MG63 (cell line): ENCODE measurements around the gene LTBP2. TPM values are rescaled to one million over a fixed set of nuclear protein-coding genes. Genes with fewer than 3 reads are reported as not detected.
"Not testable (repeated sequence)": the region's sequence is repeated elsewhere in the genome, so short reads cannot be mapped to it uniquely, and the experiment has no call there.

Experiments
- DNase-seq: peaks from one replicate; pipeline ENCODE4 v3.0.0-alpha.2; 2020
- H3K27me3 ChIP-seq: fragments of 250-450 bp; sonication (Bioruptor Pico); 2 replicates; pipeline ENCODE4 v1.5.1; 2020; ENCODE audit warnings: mild to moderate bottlenecking, moderate library complexity
- H3K36me3 ChIP-seq: fragments of 250-450 bp; sonication (Bioruptor Pico); 2 replicates; pipeline ENCODE4 v1.5.1; 2020; ENCODE audit warnings: mild to moderate bottlenecking, moderate library complexity
- H3K4me3 ChIP-seq: fragments of 250-450 bp; sonication (Bioruptor Pico); 2 replicates; pipeline ENCODE4 v1.5.1; 2020; ENCODE audit warnings: mild to moderate bottlenecking, moderate library complexity
- H3K9me3 ChIP-seq: fragments of 250-450 bp; sonication (Bioruptor Pico); 2 replicates; pipeline ENCODE4 v1.5.1; 2020; ENCODE audit warnings: mild to moderate bottlenecking, moderate library complexity
- total RNA-seq: library from RNA; depleted of rRNA; stranded (reverse); fragments of >200 nt; shearing (Covaris generic); gene quantifications from 2 replicates; pipeline ENCODE4 v1.2.3, GENCODE V29; 2014; ENCODE audit warnings: low replicate concordance; rRNA removed

Gene LTBP2
- total RNA-seq, 1 experiment from 2014 or later: 4.5 TPM

- Histone ChIP-seq H3K27me3 (no peaks in the 10 kb centered on the region), H3K9me3 (no peaks in the 10 kb centered on the region), H3K4me3 (no peak overlapping the region), H3K36me3 (no peaks in the 10 kb centered on the region)
- DNase-seq: no peak
Measured at GRCh38 chr14:74459976-74460375, 152.1 kb downstream of the LTBP2 start.

DNA sequence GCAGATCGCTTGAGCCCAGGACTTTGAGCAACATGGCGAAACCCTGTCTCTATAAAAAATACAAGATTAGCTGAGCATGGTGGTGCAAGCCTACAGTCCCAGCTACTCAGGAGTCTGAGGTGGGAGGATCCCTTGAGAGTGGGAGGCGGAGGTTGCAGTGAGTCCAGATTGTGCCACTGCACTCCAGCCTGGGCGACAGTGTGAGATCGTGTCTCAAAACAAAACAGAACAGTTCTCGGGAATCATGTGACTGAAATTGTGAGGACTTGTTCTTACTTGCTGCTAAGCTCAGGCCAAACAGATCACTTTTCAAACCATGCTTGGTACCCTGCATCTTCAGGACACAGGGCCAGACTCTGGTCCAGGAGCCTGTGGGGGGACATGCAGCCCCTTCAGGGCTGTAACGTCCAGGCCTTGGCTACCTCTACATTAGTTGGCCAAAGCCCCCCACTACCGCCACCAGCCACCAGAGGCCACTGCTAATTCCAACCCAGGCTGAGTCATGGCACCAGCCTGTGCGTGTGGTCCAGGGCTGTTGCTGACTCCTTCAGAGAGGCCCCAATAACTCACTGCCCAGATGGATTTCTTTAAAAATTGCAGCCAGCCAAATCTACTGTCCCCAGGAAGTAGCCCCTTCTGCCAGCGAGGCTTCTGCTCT is 152.6 kb downstream of the LTBP2 start:
- Histone ChIP-seq H3K27me3 (no peaks in the 10 kb centered on the region), H3K4me3 (no peak overlapping the region), H3K9me3 (no peaks in the 10 kb centered on the region), H3K36me3 (no peaks in the 10 kb centered on the region)
- peak; percentile 69 for DNase-seq

DNA sequence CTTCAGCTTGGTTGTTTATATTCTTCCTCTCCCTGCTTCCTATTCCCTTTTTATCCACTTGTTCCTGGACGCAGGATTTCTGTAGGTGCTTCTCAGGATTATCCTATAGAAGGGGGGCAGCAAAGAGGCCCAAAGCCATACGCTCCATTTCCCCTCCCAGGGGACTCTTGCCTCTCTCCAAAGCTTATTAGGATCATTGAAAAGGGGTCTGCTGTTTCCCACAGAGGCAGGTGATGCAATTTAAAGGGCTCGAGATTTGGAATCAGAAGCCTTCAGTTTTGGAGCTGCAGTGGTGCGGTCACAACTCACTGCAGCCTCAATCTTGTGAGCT is 154.5 kb downstream of the LTBP2 start:
- Histone ChIP-seq H3K9me3 (no peaks in the 10 kb centered on the region), H3K27me3 (no peaks in the 10 kb centered on the region), H3K4me3 (no peak overlapping the region), H3K36me3 (no peaks in the 10 kb centered on the region)
- DNase-seq: no peak

GRCh38 chr14:74456684-74457564 is 155.1 kb downstream of the LTBP2 start:
- no peaks in the 10 kb centered on the region for H3K9me3 ChIP-seq
- H3K27me3 ChIP-seq: no peaks in the 10 kb centered on the region
- H3K36me3 ChIP-seq: no peaks in the 10 kb centered on the region
- no peak for DNase-seq
- H3K4me3 ChIP-seq: no peak overlapping the region

DNA sequence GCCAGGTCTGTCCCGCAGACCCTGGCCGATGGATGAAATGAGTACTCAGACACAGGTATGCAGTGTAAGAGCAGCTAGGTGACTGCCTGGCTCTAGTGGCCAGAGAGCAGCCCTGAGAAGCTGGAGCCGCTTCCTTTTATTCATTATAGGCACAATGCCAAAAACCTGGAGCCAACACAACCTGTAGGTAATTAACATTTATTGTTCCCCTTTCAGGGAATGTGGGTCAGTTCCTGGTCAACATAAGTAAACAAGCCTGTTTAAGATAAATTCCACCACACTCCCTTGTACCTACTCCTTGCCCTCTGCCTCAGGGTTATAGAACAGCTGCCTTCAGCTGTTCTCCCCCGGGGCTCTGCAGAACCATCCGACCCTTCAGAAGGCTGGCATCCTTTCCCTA is 157.6 kb downstream of the LTBP2 start:
- H3K9me3 ChIP-seq, H3K36me3 ChIP-seq, H3K4me3 ChIP-seq, H3K27me3 ChIP-seq, DNase-seq: not testable (repeated sequence)

Other genes with a start within 250 kb of the LTBP2 start
- not detected in 2 replicates for gene SYNDIG1L, start 186.0 kb downstream of the LTBP2 start, total RNA-seq
- gene NPC2, start 118.9 kb downstream of the LTBP2 start, total RNA-seq: 25.5 and 33.4 TPM in 2 replicates
- gene ISCA2, start 118.5 kb downstream of the LTBP2 start, total RNA-seq: 12.7 and 31.6 TPM in 2 replicates
- 4.9 and 11.6 TPM in 2 replicates for gene AREL1, start 100.8 kb upstream of the LTBP2 start, total RNA-seq
- 44.2 and 92.7 TPM in 2 replicates for gene FCF1, start 100.9 kb upstream of the LTBP2 start, total RNA-seq
- gene YLPM1, start 151.1 kb upstream of the LTBP2 start, total RNA-seq: 3.9 and 4.5 TPM in 2 replicates